Trophoblast cell (in vitro differentiated cells and primary cell): ENCODE data around the gene CD248.

Source experiments
- DNase-seq, 2 donors: peaks; one replicate each; pipeline ENCODE4 v3.0.0-alpha.2; 2016
- H2AFZ ChIP-seq: 2 replicates; pipeline ENCODE4 v1.6.1; 2013; ENCODE audit warnings: low read length, moderate library complexity, mild to moderate bottlenecking; ENCODE audit not compliant: insufficient read depth, poor library complexity
- H2AK5ac ChIP-seq: 2 replicates; pipeline ENCODE4 v1.6.1; 2013; ENCODE audit warnings: mild to moderate bottlenecking, low read length
- H2BK120ac ChIP-seq: 2 replicates; pipeline ENCODE4 v1.6.1; 2013; ENCODE audit warnings: low read length, mild to moderate bottlenecking, moderate library complexity; ENCODE audit not compliant: insufficient read depth, poor library complexity
- H2BK12ac ChIP-seq: 2 replicates; pipeline ENCODE4 v1.6.1; 2013; ENCODE audit warnings: mild to moderate bottlenecking, low read length, moderate library complexity
- H2BK5ac ChIP-seq: 2 replicates; pipeline ENCODE4 v1.6.1; 2013; ENCODE audit warnings: low read length, low read depth, moderate library complexity, mild to moderate bottlenecking; ENCODE audit not compliant: poor library complexity
- H3K14ac ChIP-seq: 2 replicates; pipeline ENCODE4 v1.6.1; 2013; ENCODE audit warnings: mild to moderate bottlenecking, low read length
- H3K18ac ChIP-seq: 2 replicates; pipeline ENCODE4 v1.6.1; 2013; ENCODE audit warnings: mild to moderate bottlenecking, low read length
- H3K23ac ChIP-seq: 2 replicates; pipeline ENCODE4 v1.6.1; 2013; ENCODE audit warnings: low read length
- H3K27ac ChIP-seq: 2 replicates; pipeline ENCODE4 v1.5.1; 2013; ENCODE audit warnings: low read depth, mild to moderate bottlenecking, inconsistent platforms, low read length, moderate library complexity
- H3K27me3 ChIP-seq: 2 replicates; pipeline ENCODE4 v1.6.1; 2013; ENCODE audit warnings: inconsistent platforms, mild to moderate bottlenecking, low read length, moderate library complexity; ENCODE audit not compliant: insufficient read depth
- H3K36me3 ChIP-seq, 2 experiments: 1 replicate in 1 of 2; 2 replicates in 1 of 2; pipeline ENCODE4 v1.6.1; 2013; ENCODE audit warnings: low read length in 2 of 2, mild to moderate bottlenecking in 2 of 2, moderate library complexity in 1 of 2; ENCODE audit not compliant: insufficient read depth in 2 of 2, control insufficient read depth in 1 of 2
- H3K4ac ChIP-seq: 2 replicates; pipeline ENCODE4 v1.6.1; 2013; ENCODE audit warnings: low read depth, mild to moderate bottlenecking, low read length, moderate library complexity
- H3K4me1 ChIP-seq, 2 experiments: 1 replicate in 1 of 2; 2 replicates in 1 of 2; pipeline ENCODE4 v1.6.1; 2013; ENCODE audit warnings: low read length in 2 of 2, mild to moderate bottlenecking in 2 of 2, moderate library complexity in 1 of 2; ENCODE audit not compliant: insufficient read depth in 2 of 2, control insufficient read depth in 1 of 2
- H3K4me2 ChIP-seq: 2 replicates; pipeline ENCODE4 v1.6.1; 2013; ENCODE audit warnings: inconsistent platforms, mild to moderate bottlenecking, low read length, moderate library complexity
- H3K4me3 ChIP-seq: 2 replicates; pipeline ENCODE4 v1.5.1; 2013; ENCODE audit warnings: mild to moderate bottlenecking, low read depth, low read length, inconsistent platforms
- H3K79me1 ChIP-seq: one replicate; pipeline ENCODE4 v1.6.1; 2013; ENCODE audit warnings: low read length
- H3K79me2 ChIP-seq: 2 replicates; pipeline ENCODE4 v1.6.1; 2013; ENCODE audit warnings: low read length, mild to moderate bottlenecking; ENCODE audit not compliant: control insufficient read depth, insufficient read depth, poor library complexity
- H3K9ac ChIP-seq: 2 replicates; pipeline ENCODE4 v1.6.1; 2013; ENCODE audit warnings: mild to moderate bottlenecking, low read length
- H3K9me3 ChIP-seq: 2 replicates; pipeline ENCODE4 v1.6.1; 2013; ENCODE audit warnings: low read depth, mild to moderate bottlenecking, control low read depth, inconsistent platforms, low read length; ENCODE audit not compliant: insufficient read depth
- H4K12ac ChIP-seq: 2 replicates; pipeline ENCODE4 v1.6.1; 2013; ENCODE audit warnings: low read depth, mild to moderate bottlenecking, low read length, moderate library complexity
- H4K8ac ChIP-seq: 2 replicates; pipeline ENCODE4 v1.6.1; 2013; ENCODE audit warnings: low read depth, mild to moderate bottlenecking, low read length, moderate library complexity
- H4K91ac ChIP-seq: one replicate; pipeline ENCODE4 v1.6.1; 2013; ENCODE audit warnings: low read depth, mild to moderate bottlenecking, low read length, moderate library complexity
- WGBS: extraction: QIAGEN DNeasy Blood & Tissue Kit; methylation state at CpG from one replicate; pipeline ENCODE4 v1.1.7; 2013; ENCODE audit warnings: missing lambda C conversion rate; ENCODE audit not compliant: insufficient read length, insufficient coverage; ENCODE audit errors: extremely low coverage; 5-methylcytosine and 5-hydroxymethylcytosine counted together

The CD248 gene

GRCh38 chr11:66339686-66340483, 23.0 kb upstream of the CD248 start:
- Histone ChIP-seq H3K4me1 (peaks cover 13 to 15% of the 10 kb centered on the region in 2 experiments), H3K4ac (no peak overlapping the region), H2BK120ac (no peak overlapping the region), H4K91ac (no peak overlapping the region), H3K9ac (no peak overlapping the region), H3K4me3 (no peak overlapping the region), H3K79me2 (peaks cover 9% of the 10 kb centered on the region), H4K12ac (no peak overlapping the region), H3K14ac (no peak overlapping the region), H3K36me3 (peaks cover 46 to 47% of the 10 kb centered on the region in 2 experiments), H2AK5ac (no peak overlapping the region), H3K9me3 (peaks cover 4% of the 10 kb centered on the region), H3K79me1 (peaks cover 10% of the 10 kb centered on the region), H4K8ac (no peak overlapping the region), H3K23ac (no peak overlapping the region), H2BK12ac (no peak overlapping the region), H2AFZ (no peak overlapping the region), H3K18ac (no peak overlapping the region), H3K27ac (no peak overlapping the region), H2BK5ac (no peak overlapping the region), H3K4me2 (no peak overlapping the region), H3K27me3 (no peaks in the 10 kb centered on the region)
- DNase-seq, result no peak
- WGBS, result no CpG with 5 or more reads among the region's 14 CpGs

- no CpG with 5 or more reads among the region's 6 CpGs for WGBS
- Histone ChIP-seq H3K18ac (no peak overlapping the region), H4K91ac (no peak overlapping the region), H3K4ac (no peak overlapping the region), H3K4me1 (peaks cover 13 to 15% of the 10 kb centered on the region in 2 experiments), H3K36me3 (peaks cover 46 to 47% of the 10 kb centered on the region in 2 experiments), H2AK5ac (no peak overlapping the region), H3K4me3 (no peak overlapping the region), H3K27me3 (no peaks in the 10 kb centered on the region), H4K8ac (no peak overlapping the region), H3K4me2 (no peak overlapping the region), H3K14ac (no peak overlapping the region), H3K23ac (no peak overlapping the region), H2BK12ac (no peak overlapping the region), H4K12ac (no peak overlapping the region), H2BK120ac (no peak overlapping the region), H3K9ac (no peak overlapping the region), H3K27ac (no peak overlapping the region), H2BK5ac (no peak overlapping the region), H2AFZ (no peak overlapping the region), H3K79me2 (peaks cover 4% of the 10 kb centered on the region), H3K9me3 (peaks cover 4% of the 10 kb centered on the region), H3K79me1 (peaks cover 7% of the 10 kb centered on the region)
- no peak for DNase-seq
Measured at GRCh38 chr11:66339162-66339675, 22.4 kb upstream of the CD248 start.

GRCh38 chr11:66338276-66339161, 21.7 kb upstream of the CD248 start:
- Histone ChIP-seq H3K79me1 (peaks cover 7% of the 10 kb centered on the region), H3K14ac (no peak overlapping the region), H3K18ac (no peak overlapping the region), H3K79me2 (peaks cover 4% of the 10 kb centered on the region), H3K23ac (no peak overlapping the region), H3K27me3 (no peaks in the 10 kb centered on the region), H3K4ac (no peak overlapping the region), H3K9ac (no peak overlapping the region), H2BK5ac (no peak overlapping the region), H3K9me3 (peaks cover 4% of the 10 kb centered on the region), H2AFZ (no peak overlapping the region), H3K4me3 (no peak overlapping the region), H3K36me3 (peaks cover 48 to 49% of the 10 kb centered on the region in 2 experiments), H4K12ac (no peak overlapping the region), H3K4me1 (peaks cover 13 to 15% of the 10 kb centered on the region in 2 experiments), H3K4me2 (no peak overlapping the region), H2BK120ac (no peak overlapping the region), H2AK5ac (no peak overlapping the region), H4K8ac (no peak overlapping the region), H3K27ac (no peak overlapping the region), H2BK12ac (no peak overlapping the region), H4K91ac (no peak overlapping the region)
- DNase-seq, result no peak
- no CpG with 5 or more reads among the region's 17 CpGs for WGBS

- Histone ChIP-seq H3K9ac (no peak overlapping the region), H3K4me3 (no peak overlapping the region), H3K79me1 (peaks cover 7% of the 10 kb centered on the region), H3K4ac (no peak overlapping the region), H3K36me3 (peaks cover 49 to 56% of the 10 kb centered on the region in 2 experiments), H2AFZ (no peak overlapping the region), H4K91ac (no peak overlapping the region), H3K9me3 (peaks cover 4% of the 10 kb centered on the region), H3K27ac (no peak overlapping the region), H4K12ac (no peak overlapping the region), H3K27me3 (no peaks in the 10 kb centered on the region), H3K14ac (no peak overlapping the region), H2AK5ac (no peak overlapping the region), H2BK12ac (no peak overlapping the region), H2BK5ac (no peak overlapping the region), H3K79me2 (peaks cover 4% of the 10 kb centered on the region), H3K4me2 (no peak overlapping the region), H4K8ac (no peak overlapping the region), H3K4me1 (peaks cover 13 to 15% of the 10 kb centered on the region in 2 experiments), H2BK120ac (no peak overlapping the region), H3K18ac (no peak overlapping the region), H3K23ac (no peak overlapping the region)
- no peak for DNase-seq
- WGBS, result no CpG with 5 or more reads among the region's 18 CpGs
Measured at GRCh38 chr11:66337103-66337899, 20.5 kb upstream of the CD248 start.
